HG02943 (cell line): Measurements from ENCODE around the gene SUGP1.
"Not testable (repeated sequence)": the region's sequence is repeated elsewhere in the genome, so short reads cannot be mapped to it uniquely, and the experiment has no call there.

Experiments used
- ATAC-seq: cut with Tn5 transposase; IDR thresholded peaks from one replicate; pipeline ENCODE4 v1.9.1; 2021; ENCODE audit warnings: mild to moderate bottlenecking, low read depth, moderate library complexity; ENCODE audit not compliant: unreplicated experiment

Gene SUGP1

DNA sequence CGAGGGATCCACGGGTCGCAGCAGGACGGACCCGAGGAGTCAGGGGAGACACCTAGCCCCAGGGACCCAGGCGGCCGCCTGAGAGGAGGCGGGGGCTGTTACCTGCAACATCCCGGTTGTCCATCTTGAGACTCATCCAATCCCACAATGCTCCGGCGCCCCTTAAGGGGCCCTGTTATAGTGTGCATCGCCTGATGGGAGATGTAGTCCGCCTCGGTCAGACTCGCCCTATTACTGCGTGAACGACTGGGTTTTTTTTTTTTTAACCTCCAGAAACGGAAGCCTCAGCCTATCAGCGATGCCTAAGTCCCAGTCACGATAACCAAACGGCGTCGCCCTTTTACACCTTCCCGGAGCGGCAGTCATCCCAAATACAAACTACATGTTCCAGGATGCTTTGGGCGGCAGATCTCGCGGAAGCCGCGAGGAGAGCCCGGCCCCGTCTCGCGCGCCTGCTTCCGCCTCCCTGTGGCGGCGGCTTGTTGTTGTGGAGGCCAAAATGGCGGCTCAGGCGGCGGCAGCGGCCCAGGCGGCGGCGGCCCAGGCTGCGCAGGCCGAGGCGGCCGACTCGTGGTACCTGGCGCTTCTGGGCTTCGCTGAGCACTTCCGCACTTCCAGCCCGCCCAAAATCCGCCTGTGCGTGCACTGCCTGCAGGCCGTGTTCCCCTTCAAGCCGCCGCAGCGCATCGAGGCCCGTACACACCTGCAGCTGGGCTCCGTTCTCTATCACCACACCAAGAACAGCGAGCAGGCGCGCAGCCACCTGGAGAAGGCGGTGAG lies at the start of gene SUGP1, which contains the start of gene MAU2:
SUGP1 (minus strand) TSS at position 149 of the 780 bp plus-strand sequence; CDS start at position 136, 13 bp downstream.
MAU2 (plus strand) TSS at position 469 of the 780 bp plus-strand sequence; CDS start at position 500, 31 bp downstream.
- ATAC-seq = peak; percentile 92

DNA sequence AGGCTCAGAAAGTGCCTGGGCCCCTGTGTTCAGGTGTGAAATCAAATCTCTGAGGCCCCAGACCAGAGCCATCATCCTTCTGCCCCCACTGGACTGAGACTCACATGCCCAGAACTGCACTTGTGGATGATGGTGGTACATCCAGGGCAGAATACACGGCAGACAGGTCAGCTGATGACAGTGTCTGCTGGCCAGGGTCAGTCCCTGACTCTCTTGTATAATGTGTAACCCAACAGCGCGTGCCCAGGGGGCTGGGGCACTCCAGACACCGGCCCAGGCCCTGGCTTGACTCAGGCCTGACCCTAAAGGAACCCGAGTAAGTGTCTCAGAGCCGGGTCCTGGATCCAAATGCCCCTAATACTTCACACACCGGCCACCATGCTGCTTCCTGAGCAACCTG lies 47.8 kb upstream of the SUGP1 start:
- ATAC-seq = no peak

DNA sequence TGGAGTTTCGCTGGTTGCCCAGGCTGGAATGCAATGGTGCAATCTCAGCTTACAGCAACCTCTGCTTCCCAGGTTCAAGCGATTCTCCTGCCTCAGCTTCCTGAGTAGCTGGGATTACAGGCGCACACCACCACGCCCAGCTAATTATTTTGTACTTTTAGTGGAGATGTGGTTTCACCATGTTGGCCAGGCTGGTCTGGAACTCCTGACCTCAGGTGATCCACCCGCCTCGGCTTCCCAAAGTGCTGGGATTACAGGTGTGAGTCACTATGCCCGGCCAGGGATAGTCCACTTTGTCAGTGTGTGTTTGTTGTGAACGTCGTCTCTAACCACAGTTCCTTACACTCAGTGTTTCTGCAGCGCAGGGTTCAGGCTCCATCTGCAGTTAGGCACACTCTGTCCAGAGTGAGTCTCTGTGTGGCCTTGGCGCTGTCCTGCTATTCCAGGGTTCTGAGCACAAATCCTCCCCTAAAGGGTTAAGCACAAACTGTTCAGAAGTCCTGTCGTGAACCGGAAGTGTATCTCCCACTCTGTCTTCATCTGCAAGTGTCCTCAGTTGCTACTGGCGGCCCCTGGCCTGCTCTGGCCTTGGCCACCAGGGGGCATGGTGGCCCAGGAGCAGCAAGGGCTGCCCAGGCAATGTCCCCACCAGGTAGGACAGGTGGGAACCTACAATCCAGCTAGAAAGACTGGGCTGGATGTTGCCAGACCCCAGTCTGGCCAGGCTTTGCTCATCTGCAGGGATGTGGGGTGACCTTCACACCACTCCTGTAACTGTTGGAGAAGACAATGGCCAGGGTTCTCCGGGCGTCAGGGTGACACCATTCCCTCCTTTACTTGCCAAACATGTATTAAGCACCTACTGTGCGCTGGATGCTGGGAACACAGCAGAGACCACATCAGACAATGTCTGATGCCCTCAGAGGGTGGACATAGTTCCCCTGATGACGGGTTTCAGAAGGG lies 46.4 kb upstream of the SUGP1 start:
- no peak for ATAC-seq

GRCh38 chr19:19362075-19362474 lies 41.8 kb upstream of the SUGP1 start:
- ATAC-seq = no peak

- ATAC-seq = no peak
These were observed 40.8 kb upstream of the SUGP1 start for GRCh38 chr19:19361075-19361594.

GRCh38 chr19:19356901-19357566 lies 36.7 kb upstream of the SUGP1 start:
- no peak for ATAC-seq

DNA sequence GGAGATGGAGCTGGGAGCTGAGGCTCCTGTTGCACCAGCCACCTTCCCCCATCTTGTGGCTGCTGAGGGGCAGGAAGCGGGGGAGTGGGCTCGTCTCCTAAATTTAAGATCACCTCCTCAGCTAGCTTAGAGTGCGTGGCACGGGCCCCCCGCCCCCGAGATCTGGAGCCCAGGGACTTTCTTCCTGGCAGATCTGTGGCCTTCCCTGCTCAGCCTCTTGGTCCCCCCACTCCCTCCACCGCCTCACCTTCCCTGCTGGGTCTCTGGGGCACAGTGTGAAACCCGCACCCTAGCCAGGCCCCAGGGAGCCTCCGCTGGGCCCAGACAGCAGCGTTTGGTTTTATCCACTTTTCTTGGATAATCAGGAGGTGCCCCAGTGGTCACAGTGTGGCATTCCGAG lies 36.2 kb upstream of the SUGP1 start:
- no peak for ATAC-seq

- ATAC-seq = no peak
These were observed 35.4 kb upstream of the SUGP1 start for GRCh38 chr19:19355606-19356139.

- ATAC-seq = no peak
These were observed 34.6 kb upstream of the SUGP1 start for GRCh38 chr19:19354932-19355331.

- ATAC-seq = no peak
These were observed 33.7 kb upstream of the SUGP1 start for GRCh38 chr19:19354007-19354406.

GRCh38 chr19:19352823-19353222 lies 32.5 kb upstream of the SUGP1 start:
- ATAC-seq = no peak

DNA sequence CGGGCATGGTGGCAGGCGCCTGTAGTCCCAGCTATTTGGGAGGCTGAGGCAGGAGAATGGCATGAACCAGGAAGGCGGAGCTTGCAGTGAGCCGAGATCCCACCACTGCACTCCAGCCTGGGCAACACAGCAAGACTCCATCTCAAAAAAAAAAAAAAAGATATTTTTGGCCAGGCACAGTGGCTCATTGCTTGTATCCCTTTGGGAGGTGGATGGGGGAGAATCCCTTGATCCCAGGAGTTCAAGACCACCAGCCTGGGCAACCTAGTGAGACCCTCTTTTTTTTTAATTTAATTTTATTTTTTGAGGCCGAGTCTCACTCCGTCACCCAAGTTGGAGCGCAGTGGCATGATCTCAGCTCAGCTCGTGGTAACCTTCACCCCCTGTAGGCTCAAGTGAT lies 30.4 kb upstream of the SUGP1 start:
- not testable (repeated sequence) for ATAC-seq

DNA sequence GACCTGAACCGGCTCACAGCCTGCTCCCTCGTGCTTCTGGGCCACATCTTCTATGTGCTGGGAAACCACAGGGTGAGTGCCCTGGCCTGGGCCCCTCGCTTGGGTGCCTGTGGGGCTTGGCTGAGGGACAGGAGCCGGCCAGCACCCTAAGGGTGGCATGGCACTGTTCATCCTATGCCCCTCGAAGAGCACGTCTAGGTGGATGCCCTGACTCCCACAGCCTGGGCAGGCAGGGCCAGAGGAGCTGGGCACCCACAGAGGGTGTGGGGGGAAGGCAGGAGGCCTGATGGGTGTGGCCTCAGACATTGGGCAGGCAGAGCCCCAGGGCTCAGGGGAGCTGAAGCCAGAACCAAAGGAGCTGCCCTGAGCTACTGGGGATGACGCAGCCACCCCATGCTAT lies 29.1 kb upstream of the SUGP1 start:
- no peak for ATAC-seq

GRCh38 chr19:19348266-19348665 lies 28.0 kb upstream of the SUGP1 start:
- no peak for ATAC-seq

DNA sequence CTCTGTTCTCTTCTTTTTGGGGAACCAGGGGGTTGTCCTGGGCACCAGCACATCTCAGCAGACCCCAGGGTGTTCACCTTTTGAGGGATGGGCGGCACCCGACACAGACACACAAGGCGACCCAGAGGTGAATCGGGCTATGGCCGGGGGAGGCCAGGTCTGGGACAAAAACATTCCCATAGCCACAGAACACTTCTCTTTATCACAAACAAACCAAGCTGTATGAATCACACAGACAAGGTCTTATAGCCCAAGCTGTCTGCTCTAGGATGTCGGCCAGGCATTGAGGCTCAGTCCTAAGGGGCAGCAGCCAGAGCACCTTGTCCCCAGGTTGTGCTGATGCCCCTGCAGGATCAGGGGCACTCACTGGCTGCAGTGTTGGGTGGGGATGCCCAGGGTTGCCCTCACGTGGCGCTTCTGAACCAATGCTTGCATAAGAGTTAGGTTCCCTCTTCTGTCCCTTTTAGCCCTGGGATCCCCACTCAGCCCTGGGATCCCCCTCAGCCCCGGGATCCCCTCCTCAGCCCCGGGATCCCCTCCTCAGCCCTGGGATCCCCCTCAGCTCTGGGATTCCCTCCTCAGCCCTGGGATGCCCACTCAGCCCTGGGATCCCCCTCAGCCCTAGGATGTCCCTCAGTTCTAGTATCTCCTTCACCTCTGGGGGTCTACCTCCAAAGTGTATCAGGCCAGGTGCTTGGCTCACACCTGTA lies 27.2 kb upstream of the SUGP1 start:
- no peak for ATAC-seq

DNA sequence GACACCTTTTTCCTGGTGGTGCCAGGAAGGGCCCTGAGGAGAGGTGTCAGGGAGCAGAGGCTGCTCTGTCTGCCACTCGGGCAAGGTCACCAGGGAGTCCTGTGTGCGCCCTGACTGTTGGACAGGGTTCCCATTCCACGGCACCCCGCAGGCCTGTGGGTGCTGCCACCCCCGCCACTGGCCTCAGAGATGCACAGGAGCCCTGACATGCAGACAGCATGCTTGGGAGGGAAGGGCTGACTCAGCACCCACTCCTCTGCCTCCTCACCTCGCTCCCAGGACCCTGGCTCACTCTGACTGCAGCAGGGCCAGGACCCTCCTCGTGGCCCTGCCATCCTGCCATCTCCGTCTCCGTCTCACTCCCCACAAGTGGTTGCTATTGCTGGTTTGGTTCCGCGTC lies 25.7 kb upstream of the SUGP1 start:
- ATAC-seq = no peak

GRCh38 chr19:19345232-19345631 lies 24.9 kb upstream of the SUGP1 start:
- ATAC-seq = no peak

DNA sequence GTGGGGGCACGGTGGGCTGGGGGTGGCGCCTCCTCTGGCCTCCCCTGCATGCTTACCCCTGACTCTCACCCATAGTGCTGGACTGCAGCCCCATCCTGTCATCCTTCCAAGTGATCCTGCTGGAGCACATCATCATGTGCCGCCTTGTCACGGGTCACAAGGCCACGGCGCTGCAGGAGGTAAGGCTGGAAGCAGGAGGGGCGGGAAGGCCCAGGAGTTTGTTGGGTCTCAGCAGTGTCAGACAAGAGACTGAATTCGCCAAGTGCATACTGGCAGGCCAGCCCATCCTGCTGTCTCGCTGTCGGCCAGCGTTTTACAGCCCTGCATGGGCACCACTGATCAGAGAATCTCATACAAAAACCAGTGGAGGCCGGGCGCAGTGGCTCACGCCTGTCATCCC lies 23.5 kb upstream of the SUGP1 start:
- ATAC-seq = no peak

- ATAC-seq = no peak
These were observed 22.7 kb upstream of the SUGP1 start for GRCh38 chr19:19343016-19343362.
